ENCODE measurements around the gene FBN3. TPM values are rescaled to one million over a fixed set of nuclear protein-coding genes. Genes with fewer than 3 reads are reported as not detected.

The FBN3 gene
- total RNA-seq, 1 donor from 2014 or later, result 15.5 TPM

DNA sequence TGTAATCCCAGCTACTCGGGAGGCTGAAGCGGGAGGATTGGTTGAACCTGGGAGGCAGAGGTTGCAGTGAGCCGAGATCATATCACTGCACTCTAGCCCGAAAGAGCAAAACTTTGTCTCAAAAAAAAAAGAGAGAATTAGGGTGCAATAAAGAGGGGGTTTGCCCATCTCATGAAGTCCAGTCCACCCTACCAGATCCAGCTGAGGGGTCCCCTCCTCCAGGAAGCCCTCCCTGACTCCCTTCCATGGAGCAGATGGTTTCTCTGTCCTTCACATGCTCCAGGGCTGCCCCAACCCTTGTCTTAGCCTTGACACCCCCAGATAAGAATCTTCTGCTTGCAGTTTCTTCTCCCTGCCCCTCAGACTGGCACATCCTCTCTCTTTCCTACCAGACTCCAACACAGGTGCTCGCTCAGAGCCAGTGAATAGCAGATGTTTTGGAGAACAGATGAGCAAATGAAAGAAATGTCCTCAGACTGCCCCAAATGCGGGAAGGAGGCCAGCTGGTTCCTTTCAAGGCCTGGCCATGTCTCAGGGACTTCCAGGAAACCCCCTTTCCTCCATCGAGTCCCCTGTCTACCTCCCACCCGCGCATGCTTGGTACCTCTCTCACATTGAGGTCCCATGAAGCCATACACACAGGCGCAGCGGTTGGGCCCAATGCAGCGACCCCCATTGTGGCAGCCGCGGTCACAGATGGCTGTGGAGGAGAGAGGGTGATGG lies 5.0 kb downstream of the FBN3 start:
- Mint-ChIP-seq H3K4me3 (ENCODE audit: unreplicated experiment) (no peak overlapping the region), H3K4me1 (ENCODE audit: unreplicated experiment) (no peaks in the 10 kb centered on the region), H3K36me3 (ENCODE audit: low read depth, unreplicated experiment) (no peaks in the 10 kb centered on the region), H3K9me3 (ENCODE audit: unreplicated experiment) (no peaks in the 10 kb centered on the region), H3K27ac (ENCODE audit: unreplicated experiment) (no peak overlapping the region), H3K27me3 (ENCODE audit: unreplicated experiment) (peaks cover 4% of the 10 kb centered on the region)
- DNase-seq (ENCODE audit: low spot score), result no peak
- TF ChIP-seq, protein P1, sequence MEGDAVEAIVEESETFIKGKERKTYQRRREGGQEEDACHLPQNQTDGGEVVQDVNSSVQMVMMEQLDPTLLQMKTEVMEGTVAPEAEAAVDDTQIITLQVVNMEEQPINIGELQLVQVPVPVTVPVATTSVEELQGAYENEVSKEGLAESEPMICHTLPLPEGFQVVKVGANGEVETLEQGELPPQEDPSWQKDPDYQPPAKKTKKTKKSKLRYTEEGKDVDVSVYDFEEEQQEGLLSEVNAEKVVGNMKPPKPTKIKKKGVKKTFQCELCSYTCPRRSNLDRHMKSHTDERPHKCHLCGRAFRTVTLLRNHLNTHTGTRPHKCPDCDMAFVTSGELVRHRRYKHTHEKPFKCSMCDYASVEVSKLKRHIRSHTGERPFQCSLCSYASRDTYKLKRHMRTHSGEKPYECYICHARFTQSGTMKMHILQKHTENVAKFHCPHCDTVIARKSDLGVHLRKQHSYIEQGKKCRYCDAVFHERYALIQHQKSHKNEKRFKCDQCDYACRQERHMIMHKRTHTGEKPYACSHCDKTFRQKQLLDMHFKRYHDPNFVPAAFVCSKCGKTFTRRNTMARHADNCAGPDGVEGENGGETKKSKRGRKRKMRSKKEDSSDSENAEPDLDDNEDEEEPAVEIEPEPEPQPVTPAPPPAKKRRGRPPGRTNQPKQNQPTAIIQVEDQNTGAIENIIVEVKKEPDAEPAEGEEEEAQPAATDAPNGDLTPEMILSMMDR (IDR thresholded peaks at IDR 0.05; ENCODE audit: unreplicated experiment), result no peak

DNA sequence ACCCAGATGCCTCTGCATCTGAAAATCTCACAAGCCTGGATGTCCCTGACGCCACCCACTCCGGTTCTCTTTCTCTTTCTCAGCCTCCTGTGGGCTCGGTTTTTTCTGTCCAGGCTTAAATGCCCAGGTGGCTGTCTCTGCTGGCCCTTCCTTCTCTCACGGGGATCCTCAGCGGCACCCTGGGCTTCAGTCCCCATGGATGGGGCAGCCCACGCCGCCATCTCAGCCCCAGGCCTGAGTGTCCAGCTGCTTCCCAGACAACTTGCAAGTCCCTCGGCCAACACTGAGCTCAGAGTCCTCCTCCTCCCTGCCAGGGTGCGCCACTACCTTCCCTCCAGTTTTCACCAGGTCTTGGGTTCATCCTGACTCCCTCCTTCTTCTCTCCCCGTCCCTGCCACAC lies 6.4 kb downstream of the FBN3 start:
- no peak for DNase-seq (ENCODE audit: low spot score)
- no peaks in the 10 kb centered on the region for H3K4me1 Mint-ChIP-seq (ENCODE audit: unreplicated experiment)
- H3K27ac Mint-ChIP-seq (ENCODE audit: unreplicated experiment), result no peak overlapping the region
- TF ChIP-seq, protein P1 (IDR thresholded peaks at IDR 0.05; ENCODE audit: unreplicated experiment), result no peak
- no peaks in the 10 kb centered on the region for H3K36me3 Mint-ChIP-seq (ENCODE audit: low read depth, unreplicated experiment)
- H3K9me3 Mint-ChIP-seq (ENCODE audit: unreplicated experiment), result no peaks in the 10 kb centered on the region
- peaks cover 4% of the 10 kb centered on the region for H3K27me3 Mint-ChIP-seq (ENCODE audit: unreplicated experiment)
- H3K4me3 Mint-ChIP-seq (ENCODE audit: unreplicated experiment), result no peak overlapping the region

DNA sequence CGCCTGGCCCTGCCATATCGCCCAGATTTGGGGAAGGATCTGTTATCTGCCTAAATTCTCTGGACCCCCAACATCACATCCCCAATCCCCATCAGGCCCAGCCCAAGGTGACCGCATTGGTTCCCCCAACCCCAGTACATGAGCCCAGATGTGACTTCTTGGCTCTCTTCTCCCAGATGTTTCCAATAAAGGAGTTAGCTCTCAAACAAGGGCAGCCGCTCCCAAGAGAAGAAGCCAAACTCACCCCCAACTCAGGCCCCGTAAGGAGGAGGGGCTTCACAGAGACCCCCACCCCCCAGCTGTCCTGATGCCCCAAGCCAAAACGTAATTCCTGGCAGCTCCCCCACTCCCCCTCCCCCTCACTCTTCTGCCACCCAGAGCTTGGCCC lies 6.9 kb downstream of the FBN3 start:
- DNase-seq (ENCODE audit: low spot score), result no peak
- Mint-ChIP-seq H3K4me3 (ENCODE audit: unreplicated experiment) (no peak overlapping the region), H3K27ac (ENCODE audit: unreplicated experiment) (no peak overlapping the region), H3K9me3 (ENCODE audit: unreplicated experiment) (no peaks in the 10 kb centered on the region), H3K4me1 (ENCODE audit: unreplicated experiment) (no peaks in the 10 kb centered on the region), H3K36me3 (ENCODE audit: low read depth, unreplicated experiment) (no peaks in the 10 kb centered on the region), H3K27me3 (ENCODE audit: unreplicated experiment) (peaks cover 4% of the 10 kb centered on the region)
- TF ChIP-seq, protein P1 (IDR thresholded peaks at IDR 0.05; ENCODE audit: unreplicated experiment), result no peak

DNA sequence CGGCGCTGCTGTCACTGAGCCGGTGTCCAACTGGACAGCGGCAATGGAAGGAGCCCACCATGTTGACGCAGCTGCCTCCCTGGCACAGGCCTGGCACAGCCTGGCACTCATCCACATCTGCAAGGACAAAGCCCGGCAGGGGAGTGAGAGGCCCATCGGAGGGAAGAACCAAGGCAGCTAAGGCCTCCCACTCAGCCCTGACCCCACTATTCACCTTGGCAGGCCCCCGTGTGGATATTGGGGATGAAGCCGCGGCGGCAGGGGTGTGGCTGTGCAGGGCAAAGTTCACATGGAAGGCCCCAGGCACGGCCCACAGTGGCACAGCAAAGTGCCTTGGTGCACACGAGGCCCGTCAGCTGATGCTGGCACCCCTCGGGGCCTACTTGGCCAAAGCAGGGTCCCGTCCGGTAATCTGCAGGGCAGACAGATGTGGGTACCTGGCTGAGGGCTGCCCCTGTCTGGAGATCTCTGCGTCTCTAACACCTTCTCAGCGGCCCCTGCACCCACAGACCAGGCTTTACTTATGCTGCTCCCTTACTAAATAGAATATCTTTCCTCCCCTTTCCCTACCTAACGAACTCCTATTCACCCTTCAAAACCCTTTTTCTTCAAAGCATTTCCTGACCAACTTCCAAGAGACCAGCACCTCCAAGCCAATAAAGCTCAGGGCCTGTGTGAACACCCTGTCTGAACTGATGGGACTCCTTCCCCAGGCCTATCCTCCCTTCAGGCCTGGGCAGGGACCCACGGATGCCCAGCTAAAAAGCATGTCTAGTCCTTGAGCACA lies 7.5 kb downstream of the FBN3 start:
- Mint-ChIP-seq H3K36me3 (ENCODE audit: low read depth, unreplicated experiment) (no peaks in the 10 kb centered on the region), H3K9me3 (ENCODE audit: unreplicated experiment) (no peaks in the 10 kb centered on the region), H3K27me3 (ENCODE audit: unreplicated experiment) (peaks cover 4% of the 10 kb centered on the region), H3K4me3 (ENCODE audit: unreplicated experiment) (no peak overlapping the region), H3K27ac (ENCODE audit: unreplicated experiment) (no peak overlapping the region), H3K4me1 (ENCODE audit: unreplicated experiment) (no peaks in the 10 kb centered on the region)
- DNase-seq (ENCODE audit: low spot score), result no peak
- TF ChIP-seq, protein P1 (IDR thresholded peaks at IDR 0.05; ENCODE audit: unreplicated experiment), result no peak

DNA sequence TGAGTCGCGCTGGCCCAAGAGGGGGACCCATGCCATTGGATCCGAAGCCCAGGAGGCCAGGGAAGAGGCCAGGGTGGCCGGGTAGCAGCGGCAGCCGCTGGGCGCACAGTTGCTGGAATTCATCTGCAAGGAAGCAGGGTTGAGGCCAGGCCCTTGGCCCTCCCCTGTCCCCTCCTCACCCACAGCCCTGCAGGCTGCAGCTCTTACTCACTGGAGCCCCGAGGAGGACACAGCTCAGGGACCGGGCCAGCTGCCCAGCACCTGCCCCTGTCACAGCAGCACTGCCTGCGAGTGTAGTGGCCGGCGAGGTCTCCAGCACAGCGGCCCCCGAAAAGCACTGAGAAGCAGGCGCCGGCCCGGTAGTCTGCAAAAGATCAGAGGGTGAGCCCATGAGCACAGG lies 11.2 kb downstream of the FBN3 start:
- TF ChIP-seq, protein P1 (IDR thresholded peaks at IDR 0.05; ENCODE audit: unreplicated experiment), result no peak
- Mint-ChIP-seq H3K4me3 (ENCODE audit: unreplicated experiment) (no peak overlapping the region), H3K4me1 (ENCODE audit: unreplicated experiment) (no peaks in the 10 kb centered on the region), H3K27me3 (ENCODE audit: unreplicated experiment) (peaks cover 4% of the 10 kb centered on the region), H3K36me3 (ENCODE audit: low read depth, unreplicated experiment) (no peaks in the 10 kb centered on the region), H3K9me3 (ENCODE audit: unreplicated experiment) (no peaks in the 10 kb centered on the region), H3K27ac (ENCODE audit: unreplicated experiment) (no peak overlapping the region)
- no peak for DNase-seq (ENCODE audit: low spot score)

Measured in endothelial cell (in vitro differentiated cells).